K562 (cell line): Measurements from ENCODE around the gene CAPN8. TPM values are rescaled to one million over a fixed set of nuclear protein-coding genes. Genes with fewer than 3 reads are reported as not detected.

Experiments
- ATAC-seq: fragments of 200-7000 bp; cut with Tn5 transposase; 3 replicates; pipeline ENCODE4 v1.9.1; 2020; ENCODE audit warnings: moderate library complexity
- BruUV-seq: library from RNA; stranded (reverse); fragments of 400-500 nt; replicated peaks from 2 replicates; lab custom pipeline; 2021; lab: Mats Ljungman, UMichigan
- CTCF ChIA-PET: fragments of 300-600 bp; formaldehyde crosslinking; extraction: SDS; loops from one replicate; lab custom pipeline; 2021; ENCODE audit warnings: low intra/inter-chr PET ratio; lab: Yijun Ruan, JAX
- POLR2A ChIA-PET: fragments of 300-600, 350-650 bp; sonication (Branson Sonifier 250); formaldehyde crosslinking; extraction: SDS; loops from one replicate; lab custom pipeline; 2021; ENCODE audit warnings: antibody characterized with exemption, inconsistent platforms; lab: Yijun Ruan, JAX
- DNase-seq, 4 experiments: peaks; one replicate each; pipeline versions ENCODE4 v3.0.0 to v3.0.0-alpha.2; 2011 to 2018; ENCODE audit warnings: low spot score in 3 of 4, mixed read lengths in 3 of 4; ENCODE audit errors: extremely low read depth in 1 of 4
- FAIRE-seq: peaks from 2 replicates; lab custom pipeline; 2011; peaks lifted over from hg19 to GRCh38; lab: Jason Lieb, UNC
- H2AFZ ChIP-seq: 2 replicates; pipeline ENCODE4 v1.6.0; 2011; ENCODE audit warnings: low read depth, low read length, control low read depth, inconsistent platforms
- H3K27ac ChIP-seq: fragments of 200-600 bp; 3 replicates; pipeline ENCODE4 v1.8.0; 2011; ENCODE audit warnings: low read depth, mild to moderate bottlenecking, control low read depth, inconsistent platforms, low read length, moderate library complexity, mixed read lengths; ENCODE audit errors: extremely low read depth
- H3K27me3 ChIP-seq, 2 experiments: fragments of 300-600 bp in 1 of 2; 2 replicates in 1 of 2; 3 replicates in 1 of 2; pipeline versions ENCODE4 v1.6.0 to v1.8.0; 2011; ENCODE audit warnings: inconsistent platforms in 2 of 2, low read length in 2 of 2, mild to moderate bottlenecking in 1 of 2, mixed read lengths in 1 of 2, moderate library complexity in 1 of 2; ENCODE audit not compliant: control insufficient read depth in 2 of 2, insufficient read depth in 2 of 2
- H3K36me3 ChIP-seq: fragments of 300-600 bp; 3 replicates; pipeline ENCODE4 v1.8.0; 2011; ENCODE audit warnings: mild to moderate bottlenecking, low read length, inconsistent platforms; ENCODE audit not compliant: control insufficient read depth, insufficient read depth
- H3K4me1 ChIP-seq, 2 experiments: fragments of 200-600 bp in 1 of 2; replicated peaks in 1 of 2; 2 replicates in 1 of 2; 3 replicates in 1 of 2; pipeline versions ENCODE4 v1.5.1 to v1.8.0; 2011; ENCODE audit warnings: inconsistent platforms in 2 of 2, low read length in 2 of 2, mild to moderate bottlenecking in 1 of 2, mixed read lengths in 1 of 2, moderate library complexity in 1 of 2; ENCODE audit not compliant: control insufficient read depth in 2 of 2, insufficient read depth in 2 of 2
- H3K4me2 ChIP-seq: 2 replicates; pipeline ENCODE4 v1.6.1; 2011; ENCODE audit warnings: low read length, control low read depth, inconsistent platforms, mixed read lengths; ENCODE audit not compliant: insufficient read depth
- H3K4me3 ChIP-seq: fragments of 200-600 bp; sonication (generic), shearing (Covaris generic); 2 replicates; pipeline ENCODE4 v1.5.1; 2016; ENCODE audit warnings: control low read depth, inconsistent platforms
- H3K79me2 ChIP-seq: fragments of 200-600 bp; 3 replicates; pipeline ENCODE4 v1.8.0; 2011; ENCODE audit warnings: low read length, inconsistent platforms; ENCODE audit not compliant: control insufficient read depth, insufficient read depth
- H3K9ac ChIP-seq, 2 experiments: 2 replicates each; pipeline versions ENCODE4 v1.6.0 to v1.6.1; 2011; ENCODE audit warnings: low read depth in 2 of 2, low read length in 2 of 2, control low read depth in 1 of 2, inconsistent platforms in 1 of 2, mild to moderate bottlenecking in 1 of 2, mixed read lengths in 1 of 2; ENCODE audit not compliant: insufficient read depth in 1 of 2
- H3K9me1 ChIP-seq: one replicate; pipeline ENCODE4 v1.6.0; 2011; ENCODE audit warnings: inconsistent platforms, mild to moderate bottlenecking, low read length, moderate library complexity; ENCODE audit not compliant: control insufficient read depth, insufficient read depth
- H3K9me3 ChIP-seq: replicated peaks from 2 replicates; pipeline ENCODE4 v1.5.1; 2011; ENCODE audit warnings: low read depth, low read length, inconsistent platforms; ENCODE audit not compliant: control insufficient read depth, insufficient read depth
- H4K20me1 ChIP-seq: replicated peaks from 2 replicates; pipeline ENCODE4 v1.6.1; 2011; ENCODE audit warnings: low read length, inconsistent platforms, mixed read lengths; ENCODE audit not compliant: control insufficient read depth, insufficient read depth
- FOXK2 ChIP-seq, 2 experiments: fragments of 450-650 bp; IDR thresholded peaks in 1 of 2; conservative IDR thresholded peaks in 1 of 2; 2 replicates each; pipeline ENCODE4 v1.6.1; 2016; ENCODE audit warnings: low read depth in 2 of 2, mild to moderate bottlenecking in 1 of 2
- HDAC1 ChIP-seq, 2 experiments: fragments of 450-650 bp; IDR thresholded peaks; 2 replicates each; pipeline ENCODE4 v1.6.1; 2016 to 2017; ENCODE audit warnings: inconsistent platforms in 1 of 2, mild to moderate bottlenecking in 1 of 2, moderate library complexity in 1 of 2
- HDGF ChIP-seq: fragments of 450-650 bp; IDR thresholded peaks from 2 replicates; pipeline ENCODE4 v1.6.1; 2016
- MYC ChIP-seq, 2 experiments: fragments of 250-450 bp in 1 of 2; sonication (Bioruptor Pico) in 1 of 2; IDR thresholded peaks; 2 replicates each; pipeline versions ENCODE4 v1.5.1 to v1.6.1; 2012 to 2021; ENCODE audit warnings: low read depth in 2 of 2, borderline replicate concordance in 1 of 2, improper control_type of control experiment in 1 of 2, low read length in 1 of 2, mild to moderate bottlenecking in 1 of 2, moderate library complexity in 1 of 2
- NFRKB ChIP-seq: fragments of 450-650 bp; IDR thresholded peaks from 2 replicates; pipeline ENCODE4 v1.6.1; 2016; ENCODE audit warnings: low read depth
- RAD51 ChIP-seq: fragments of 450-650 bp; IDR thresholded peaks from 2 replicates; pipeline ENCODE4 v1.7.1; 2016; ENCODE audit warnings: low read depth, mild to moderate bottlenecking, borderline replicate concordance
- XRCC5 ChIP-seq: fragments of 200-400 bp; formaldehyde crosslinking; IDR thresholded peaks from 2 replicates; pipeline ENCODE4 v1.6.1; 2017; ENCODE audit warnings: low read depth, mild to moderate bottlenecking, low read length
- ZFP30 ChIP-seq: fragments of 250-450 bp; sonication (Bioruptor Pico); IDR thresholded peaks from 2 replicates; pipeline ENCODE4 v1.8.0; 2022; ENCODE audit warnings: moderate library complexity, mild to moderate bottlenecking, inconsistent platforms, borderline replicate concordance
- ZFP36 ChIP-seq: fragments of 150-350 bp; IDR thresholded peaks from 2 replicates; pipeline ENCODE4 v1.6.1; 2018; ENCODE audit warnings: low read length, low read depth; ENCODE audit not compliant: partially characterized antibody
- ZNF780A ChIP-seq: fragments of 250-450 bp; sonication (Bioruptor Pico); IDR thresholded peaks from 2 replicates; pipeline ENCODE4 v1.5.0; 2021; ENCODE audit warnings: mild to moderate bottlenecking
- WGBS: fragments of 100-300 bp; shearing (Covaris generic); methylation state at CpG from one replicate; pipeline ENCODE4 v1.1.6; 2016; ENCODE audit warnings: low coverage, mixed read lengths; ENCODE audit not compliant: insufficient coverage; ENCODE audit errors: missing lambda C conversion rate; 5-methylcytosine and 5-hydroxymethylcytosine counted together
- in situ Hi-C: fragments of 300-500 bp; cut with MboI; formaldehyde crosslinking; loops from 4 replicates; pipeline ENCODE4 v1.15.0; 2018; ENCODE audit warnings: inconsistent platforms, mixed read lengths
- intact Hi-C: fragments of 100-400 bp; cut with micrococcal nuclease; formaldehyde crosslinking; loops from 2 replicates; pipeline ENCODE4 v1.14.2; 2022
- polyA plus RNA-seq, 8 experiments: library from polyadenylated mRNA; depleted of rRNA in 4 of 8; stranded (reverse) in 5 of 8; unstranded in 3 of 8; fragments of >200 nt; fragmentation: Nextera tagmentation in 2 of 8; fragmentation: Illumina TruSeq in 1 of 8; extraction: Ambion mirVana in 2 of 8; extraction: Trizol in 1 of 8; gene quantifications; 2 replicates each; pipeline versions ENCODE4 v1.2.1 to v1.2.3, GENCODE V29; 2011 to 2014; ENCODE audit warnings: inconsistent platforms in 1 of 8, missing spikeins in 1 of 8
- total RNA-seq, 7 experiments: library from RNA; depleted of rRNA in 6 of 7; stranded (reverse); fragments of >200 nt in 6 of 7; fragmentation: Illumina TruSeq in 2 of 7; extraction: Trizol in 2 of 7; gene quantifications; 2 replicates each; pipeline versions ENCODE4 v1.2.1 to v1.2.3, GENCODE V29; 2011 to 2021; ENCODE audit warnings: low replicate concordance in 1 of 7
- TF ChIP-seq, protein P1 (sequence below): fragments of 250-450 bp; sonication (Bioruptor Pico); IDR thresholded peaks from 2 replicates; pipeline ENCODE4 v1.5.0; 2021; ENCODE audit warnings: mild to moderate bottlenecking, moderate library complexity
- TF ChIP-seq, protein P2 (sequence below): IDR thresholded peaks from 2 replicates; pipeline ENCODE4 v1.6.1; 2016; ENCODE audit warnings: missing genetic modification characterization, missing compliant biosample characterization
- TF ChIP-seq, protein P3 (sequence below), 2 experiments: fragments of 450-650 bp; IDR thresholded peaks; 2 replicates each; pipeline ENCODE4 v1.6.1; 2016

Gene CAPN8
- total and polyA plus RNA-seq, 9 of the 15 experiments (the other 6 are each of a cell fraction or from before 2014, with no cell fraction given) = 0.06 TPM; not detected in 8

DNA sequence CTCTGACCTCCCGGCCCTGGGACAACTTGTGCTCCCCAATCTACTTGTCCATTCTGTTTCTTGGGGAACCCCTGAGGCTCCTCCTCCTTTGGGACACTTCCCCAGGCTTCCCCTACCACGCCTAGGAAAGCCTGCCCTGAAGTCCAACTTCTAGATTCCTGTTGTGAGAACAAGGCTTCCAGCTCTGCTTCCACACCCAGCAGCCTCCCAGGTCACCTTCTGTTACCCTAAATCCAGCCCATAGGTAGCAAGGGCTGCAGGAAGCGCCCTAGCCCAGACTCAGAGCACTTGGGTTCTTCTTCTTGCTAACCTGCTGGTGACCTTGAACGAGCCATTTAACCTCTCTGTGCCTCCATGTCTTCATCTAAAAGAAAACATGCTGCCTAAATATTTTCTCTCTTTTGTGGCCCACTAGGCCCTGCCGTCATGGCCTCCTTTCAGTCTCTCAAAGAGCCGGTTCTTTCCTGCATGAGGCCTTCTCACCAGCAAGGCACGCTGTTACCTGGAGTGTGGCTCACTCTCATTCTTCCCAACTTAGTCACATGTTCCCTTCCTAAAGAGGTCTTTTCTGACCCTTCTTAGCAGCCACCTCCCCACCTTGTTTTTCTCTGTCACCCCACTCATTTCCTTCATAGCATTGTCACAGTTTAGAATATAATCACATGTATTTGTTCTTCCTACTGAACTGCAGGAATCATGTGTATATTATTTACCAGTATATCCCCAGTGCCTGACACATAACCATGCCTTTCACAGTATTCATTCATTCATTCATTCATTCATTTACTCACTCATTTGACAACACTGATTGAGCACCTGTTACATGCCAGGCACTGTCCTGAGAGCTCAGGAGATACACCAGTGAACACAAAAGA, 48.3 kb upstream of the CAPN8 start:
- ATAC-seq = 0 out of 3 replicates have a peak, but pooled peaks have one; percentile 0
- in situ Hi-C loops (loop anchor here (25.0 kb wide), 1 partner anchor 199 kb away; no protein-coding TSS in a partner anchor), intact Hi-C loops (no loop called here)
- Histone ChIP-seq H3K4me1 (peaks cover 45 to 57% of the 10 kb centered on the region in 2 experiments), H2AFZ (peak overlapping the region; percentile 92), H3K9me1 (no peaks in the 10 kb centered on the region), H3K9me3 (no peaks in the 10 kb centered on the region), H3K4me2 (peak overlapping the region; percentile 88), H3K79me2 (peaks cover 46% of the 10 kb centered on the region), H3K9ac (peak overlapping the region; percentile 87 to 98), H3K27ac (peak overlapping the region; percentile 89), H3K36me3 (peaks cover 32% of the 10 kb centered on the region), H4K20me1 (no peaks in the 10 kb centered on the region), H3K27me3 (no peaks in the 10 kb centered on the region), H3K4me3 (peak overlapping the region; percentile 75)
- peak; percentile 41 to 57 (median 48) for DNase-seq
- no peak for FAIRE-seq
- WGBS = 23% methylated on average over 7 of the region's 7 CpGs
- no TSS peak for BruUV-seq
- POLR2A ChIA-PET = interaction anchor here (0.6 to 1.0 kb wide), 4 partner anchors 7 to 651 kb away, joined by 3 read pairs; no protein-coding TSS in a partner anchor
- CTCF ChIA-PET = no interaction called here
- TF ChIP-seq NFRKB = peak; percentile 49; the same call in 1 of the 2 replicates
- TF ChIP-seq XRCC5 = peak; percentile 23; the same call in 1 of the 2 replicates
- TF ChIP-seq, protein P1, sequence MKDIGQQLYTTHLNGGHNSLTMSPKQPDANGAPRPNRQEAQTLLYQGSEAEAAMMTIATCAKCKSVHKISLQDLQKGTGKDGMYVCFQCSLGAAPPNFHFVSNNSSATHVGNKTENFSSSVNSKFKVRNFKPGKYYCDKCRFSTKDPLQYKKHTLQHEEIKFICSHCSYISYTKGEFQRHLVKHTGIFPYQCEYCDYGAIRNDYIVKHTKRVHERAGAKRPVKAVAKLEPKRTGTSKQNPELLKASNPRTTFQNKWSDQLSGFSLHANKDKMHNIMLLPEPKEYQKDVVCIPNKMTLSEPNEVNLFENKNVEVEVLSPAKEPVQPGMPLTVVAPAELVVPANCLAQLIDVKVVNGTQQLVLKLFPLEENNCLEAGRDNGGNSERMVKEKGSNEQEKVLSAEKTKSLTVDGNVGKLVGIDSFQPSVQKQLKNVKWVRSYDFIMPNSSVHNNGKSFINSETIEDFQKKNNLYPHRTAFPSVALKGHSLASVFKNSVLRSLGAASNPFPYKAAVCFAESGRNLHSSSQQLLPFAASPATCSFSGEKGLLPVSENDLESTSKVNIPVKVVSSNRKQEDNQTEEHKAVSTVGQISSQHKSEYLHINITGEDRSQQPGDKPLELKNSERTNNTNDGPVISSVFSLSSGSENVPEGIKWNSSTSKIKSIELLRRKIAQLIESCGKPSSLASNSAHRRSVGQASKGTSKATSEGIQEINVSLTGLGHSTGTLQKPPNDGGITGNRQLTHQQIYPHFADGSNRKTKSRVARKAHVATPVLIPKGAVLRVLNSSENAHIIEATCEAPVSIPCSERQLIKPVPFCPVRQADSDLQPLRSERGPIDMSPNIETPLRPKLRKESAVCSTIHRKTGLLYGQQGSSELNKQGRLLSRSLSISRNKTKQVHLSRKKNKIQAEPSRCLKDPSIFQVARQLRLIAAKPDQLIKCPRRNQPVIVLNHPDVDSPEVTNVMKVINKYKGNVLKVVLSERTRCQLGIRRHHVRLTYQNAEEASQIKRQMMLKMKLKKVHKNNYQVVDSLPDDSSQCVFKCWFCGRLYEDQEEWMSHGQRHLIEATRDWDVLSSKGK (CRISPR knock-in tag) = no peak
- TF ChIP-seq, protein P2, sequence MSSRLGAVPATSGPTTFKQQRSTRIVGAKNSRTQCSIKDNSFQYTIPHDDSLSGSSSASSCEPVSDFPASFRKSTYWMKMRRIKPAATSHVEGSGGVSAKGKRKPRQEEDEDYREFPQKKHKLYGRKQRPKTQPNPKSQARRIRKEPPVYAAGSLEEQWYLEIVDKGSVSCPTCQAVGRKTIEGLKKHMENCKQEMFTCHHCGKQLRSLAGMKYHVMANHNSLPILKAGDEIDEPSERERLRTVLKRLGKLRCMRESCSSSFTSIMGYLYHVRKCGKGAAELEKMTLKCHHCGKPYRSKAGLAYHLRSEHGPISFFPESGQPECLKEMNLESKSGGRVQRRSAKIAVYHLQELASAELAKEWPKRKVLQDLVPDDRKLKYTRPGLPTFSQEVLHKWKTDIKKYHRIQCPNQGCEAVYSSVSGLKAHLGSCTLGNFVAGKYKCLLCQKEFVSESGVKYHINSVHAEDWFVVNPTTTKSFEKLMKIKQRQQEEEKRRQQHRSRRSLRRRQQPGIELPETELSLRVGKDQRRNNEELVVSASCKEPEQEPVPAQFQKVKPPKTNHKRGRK (tag) = 0 out of 2 replicates have a peak, but pooled peaks have one; percentile 36
- TF ChIP-seq ZNF780A (CRISPR knock-in tag) = no peak
- TF ChIP-seq FOXK2 (conservative IDR thresholded peaks at IDR 0.05 in 1 of 2, IDR thresholded peaks at IDR 0.05 in 1 of 2; ENCODE audit: low read depth in 2 of 2) = peak in 1 of 2 experiments; percentile 20; a peak in 1 of 4 replicates
- TF ChIP-seq, protein P3, sequence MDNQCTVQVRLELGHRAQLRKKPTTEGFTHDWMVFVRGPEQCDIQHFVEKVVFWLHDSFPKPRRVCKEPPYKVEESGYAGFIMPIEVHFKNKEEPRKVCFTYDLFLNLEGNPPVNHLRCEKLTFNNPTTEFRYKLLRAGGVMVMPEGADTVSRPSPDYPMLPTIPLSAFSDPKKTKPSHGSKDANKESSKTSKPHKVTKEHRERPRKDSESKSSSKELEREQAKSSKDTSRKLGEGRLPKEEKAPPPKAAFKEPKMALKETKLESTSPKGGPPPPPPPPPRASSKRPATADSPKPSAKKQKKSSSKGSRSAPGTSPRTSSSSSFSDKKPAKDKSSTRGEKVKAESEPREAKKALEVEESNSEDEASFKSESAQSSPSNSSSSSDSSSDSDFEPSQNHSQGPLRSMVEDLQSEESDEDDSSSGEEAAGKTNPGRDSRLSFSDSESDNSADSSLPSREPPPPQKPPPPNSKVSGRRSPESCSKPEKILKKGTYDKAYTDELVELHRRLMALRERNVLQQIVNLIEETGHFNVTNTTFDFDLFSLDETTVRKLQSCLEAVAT (IDR thresholded peaks at IDR 0.05) = peak in 1 of 2 experiments; percentile 13; a peak in 1 of 4 replicates
- no peak for TF ChIP-seq ZFP30 (CRISPR knock-in tag)
- TF ChIP-seq HDAC1 (IDR thresholded peaks at IDR 0.05) = peak in 1 of 2 experiments; percentile 65; a peak in 2 of 4 replicates
- peak; percentile 31; the same call in 1 of the 2 replicates for TF ChIP-seq HDGF
- peak; percentile 22; the same call in 1 of the 2 replicates for TF ChIP-seq RAD51
- TF ChIP-seq ZFP36 = peak; percentile 39
- TF ChIP-seq MYC (IDR thresholded peaks at IDR 0.05; ENCODE audit: low read depth, low read length) = no peak
- TF ChIP-seq MYC (CRISPR knock-in tag; IDR thresholded peaks at IDR 0.05; ENCODE audit: borderline replicate concordance, low read depth) = 0 out of 2 replicates have a peak, but pooled peaks have one; percentile 21
